Measurements from ENCODE around the gene DDX25. TPM values are rescaled to one million over a fixed set of nuclear protein-coding genes. Genes with fewer than 3 reads are reported as not detected.

DDX25 gene
- total RNA-seq, 4 donors from 2014 or later: 0.38 TPM; not detected in 3

GRCh38 chr11:125941619-125942611 lies 37.6 kb downstream of the DDX25 start:
- no peak for DNase-seq
- Histone ChIP-seq H3K27me3 (peaks cover 0 to 4% (median 0%) of the 10 kb centered on the region in 4 donors), H3K36me3 (no peaks in the 10 kb centered on the region), H3K27ac (no peak overlapping the region), H3K4me3 (no peak overlapping the region), H3K9me3 (no peaks in the 10 kb centered on the region), H3K4me1 (peaks cover 0 to 14% (median 0%) of the 10 kb centered on the region in 3 donors)
- TF ChIP-seq POLR2A (IDR thresholded peaks at IDR 0.05) (no peak), CTCF (IDR thresholded peaks at IDR 0.05) (peak in 5 of 6 experiments; percentile 44 to 60 (median 54))
- WGBS, 2 donors: 32 to 49% methylated on average over 8 to 18 of the region's 20 CpGs
- intact Hi-C loops (cut with DNase I): loop anchor here (10.0 kb wide), 1 partner anchor 113 kb away; no protein-coding TSS in a partner anchor

GRCh38 chr11:125942771-125943428 lies 38.6 kb downstream of the DDX25 start:
- WGBS, 2 donors: 84 to 92% methylated on average over 8 of the region's 12 CpGs
- no peaks in the 10 kb centered on the region for H3K36me3 ChIP-seq
- H3K4me1 ChIP-seq: peaks cover 0 to 14% (median 0%) of the 10 kb centered on the region in 3 donors
- TF ChIP-seq POLR2A (IDR thresholded peaks at IDR 0.05): no peak
- no peak for TF ChIP-seq CTCF (IDR thresholded peaks at IDR 0.05)
- peaks cover 0 to 9% (median 0%) of the 10 kb centered on the region in 4 donors for H3K27me3 ChIP-seq
- no peak overlapping the region for H3K4me3 ChIP-seq
- H3K9me3 ChIP-seq: no peaks in the 10 kb centered on the region
- intact Hi-C loops (cut with DNase I): loop anchor here (10.0 kb wide), 1 partner anchor 112 kb away; no protein-coding TSS in a partner anchor
- no peak overlapping the region for H3K27ac ChIP-seq
- DNase-seq: no peak

GRCh38 chr11:125943661-125944349 lies 39.5 kb downstream of the DDX25 start:
- Histone ChIP-seq H3K9me3 (no peaks in the 10 kb centered on the region), H3K27ac (no peak overlapping the region), H3K27me3 (peaks cover 0 to 9% (median 0%) of the 10 kb centered on the region in 4 donors), H3K4me1 (peaks cover 0 to 11% (median 0%) of the 10 kb centered on the region in 3 donors), H3K4me3 (no peak overlapping the region), H3K36me3 (no peaks in the 10 kb centered on the region)
- WGBS, 2 donors: 79 to 85% methylated on average over 8 of the region's 9 CpGs
- no peak for DNase-seq
- intact Hi-C loops (cut with DNase I): loop anchor here (10.0 kb wide), 1 partner anchor 111 kb away; no protein-coding TSS in a partner anchor
- no peak for TF ChIP-seq CTCF (IDR thresholded peaks at IDR 0.05)
- no peak for TF ChIP-seq POLR2A (IDR thresholded peaks at IDR 0.05)

GRCh38 chr11:125944350-125945010 lies 40.2 kb downstream of the DDX25 start:
- 61 to 79% methylated on average over 7 to 10 of the region's 13 CpGs for WGBS, 2 donors

More at GRCh38 chr11:125944350-125945010, 40.2 kb downstream of the DDX25 start:
- no peak for DNase-seq
- Histone ChIP-seq H3K4me1 (peaks cover 0 to 6% (median 0%) of the 10 kb centered on the region in 3 donors), H3K27me3 (peaks cover 0 to 9% (median 0%) of the 10 kb centered on the region in 4 donors), H3K27ac (no peak overlapping the region), H3K4me3 (no peak overlapping the region), H3K36me3 (no peaks in the 10 kb centered on the region), H3K9me3 (no peaks in the 10 kb centered on the region)
- TF ChIP-seq CTCF (IDR thresholded peaks at IDR 0.05): no peak
- no peak for TF ChIP-seq POLR2A (IDR thresholded peaks at IDR 0.05)
- intact Hi-C loops (cut with DNase I): loop anchor here (10.0 kb wide), 1 partner anchor 110 kb away; no protein-coding TSS in a partner anchor
